ENCODE data around the gene TLE4. TPM values are rescaled to one million over a fixed set of nuclear protein-coding genes. Genes with fewer than 3 reads are reported as not detected.
A peak's percentile ranks its signal among the peaks of the same experiment; 100 is the strongest.

Gene TLE4
- 100 to 1,000 TPM; 214 to 240 (median 220) TPM for total RNA-seq
- 127 TPM for total RNA-seq (2013)

GRCh38 chr9:79571309-79572031 lies at the start of gene TLE4:
TSS of gene TLE4 (plus strand) at chr9:79571965. CDS start at chr9:79572791, 826 bp downstream.
- H3K4me3 Mint-ChIP-seq: peak within 1 kb of the TSS; percentile 67
- DNase-seq: peak; percentile 100
- TF ChIP-seq, protein P1, sequence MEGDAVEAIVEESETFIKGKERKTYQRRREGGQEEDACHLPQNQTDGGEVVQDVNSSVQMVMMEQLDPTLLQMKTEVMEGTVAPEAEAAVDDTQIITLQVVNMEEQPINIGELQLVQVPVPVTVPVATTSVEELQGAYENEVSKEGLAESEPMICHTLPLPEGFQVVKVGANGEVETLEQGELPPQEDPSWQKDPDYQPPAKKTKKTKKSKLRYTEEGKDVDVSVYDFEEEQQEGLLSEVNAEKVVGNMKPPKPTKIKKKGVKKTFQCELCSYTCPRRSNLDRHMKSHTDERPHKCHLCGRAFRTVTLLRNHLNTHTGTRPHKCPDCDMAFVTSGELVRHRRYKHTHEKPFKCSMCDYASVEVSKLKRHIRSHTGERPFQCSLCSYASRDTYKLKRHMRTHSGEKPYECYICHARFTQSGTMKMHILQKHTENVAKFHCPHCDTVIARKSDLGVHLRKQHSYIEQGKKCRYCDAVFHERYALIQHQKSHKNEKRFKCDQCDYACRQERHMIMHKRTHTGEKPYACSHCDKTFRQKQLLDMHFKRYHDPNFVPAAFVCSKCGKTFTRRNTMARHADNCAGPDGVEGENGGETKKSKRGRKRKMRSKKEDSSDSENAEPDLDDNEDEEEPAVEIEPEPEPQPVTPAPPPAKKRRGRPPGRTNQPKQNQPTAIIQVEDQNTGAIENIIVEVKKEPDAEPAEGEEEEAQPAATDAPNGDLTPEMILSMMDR (IDR thresholded peaks at IDR 0.05): no peak
- peaks cover 7% of the 10 kb centered on the region for H3K36me3 Mint-ChIP-seq
- Histone ChIP-seq H3K9me3 (ENCODE audit: control insufficient read depth, insufficient read depth, low read length) (no peaks in the 10 kb centered on the region), H3K4me1 (ENCODE audit: control insufficient read depth, insufficient read depth, low read length) (peaks cover 14% of the 10 kb centered on the region), H3K36me3 (ENCODE audit: control insufficient read depth, insufficient read depth, low read length) (peaks cover 3% of the 10 kb centered on the region), H3K27ac (ENCODE audit: low read length) (peak within 1 kb of the TSS; percentile 91), H3K27me3 (ENCODE audit: control insufficient read depth, insufficient read depth, low read length) (peaks cover 7% of the 10 kb centered on the region), H3K4me3 (ENCODE audit: low read length) (peak within 1 kb of the TSS; percentile 88)
- no peaks in the 10 kb centered on the region for H3K9me3 Mint-ChIP-seq
- H3K4me1 Mint-ChIP-seq: peaks cover 36 to 37% of the 10 kb centered on the region in 2 donors
- peaks cover 4 to 10% of the 10 kb centered on the region in 2 donors for H3K27me3 Mint-ChIP-seq (ENCODE audit: low read depth in 2 of 2)
- ATAC-seq: peak; percentile 82 to 93 (median 85)
- WGBS (ENCODE audit: insufficient coverage): under 1% methylated on average over 46 of the region's 48 CpGs
- H3K27ac Mint-ChIP-seq: no peak within 1 kb of the TSS
- intact Hi-C loops (cut with micrococcal nuclease): loop anchor here (1.0 to 10.0 kb wide), 3 partner anchors 53 to 313 kb away; no protein-coding TSS in a partner anchor

- Histone ChIP-seq H3K27me3 (ENCODE audit: control insufficient read depth, insufficient read depth, low read length) (no peaks in the 10 kb centered on the region), H3K4me1 (ENCODE audit: control insufficient read depth, insufficient read depth, low read length) (no peaks in the 10 kb centered on the region), H3K36me3 (ENCODE audit: control insufficient read depth, insufficient read depth, low read length) (no peaks in the 10 kb centered on the region), H3K9me3 (ENCODE audit: control insufficient read depth, insufficient read depth, low read length) (no peaks in the 10 kb centered on the region), H3K4me3 (ENCODE audit: low read length) (no peak overlapping the region), H3K27ac (ENCODE audit: low read length) (no peak overlapping the region)
- intact Hi-C loops (cut with micrococcal nuclease): no loop called here
- ATAC-seq: no peak
- no peaks in the 10 kb centered on the region for H3K36me3 Mint-ChIP-seq
- H3K4me3 Mint-ChIP-seq: no peak overlapping the region
- TF ChIP-seq, protein P1 (IDR thresholded peaks at IDR 0.05): no peak
- H3K9me3 Mint-ChIP-seq: no peaks in the 10 kb centered on the region
- H3K4me1 Mint-ChIP-seq: no peaks in the 10 kb centered on the region
- peaks cover 5 to 10% of the 10 kb centered on the region in 2 donors for H3K27me3 Mint-ChIP-seq (ENCODE audit: low read depth in 2 of 2)
- whole genome bisulfite sequencing (ENCODE audit: insufficient coverage): 88% methylated on average over 4 of the region's 4 CpGs
- no peak overlapping the region for H3K27ac Mint-ChIP-seq
- no peak for DNase-seq
These were observed 49.0 kb upstream of the TLE4 start for GRCh38 chr9:79522793-79523192.

DNA sequence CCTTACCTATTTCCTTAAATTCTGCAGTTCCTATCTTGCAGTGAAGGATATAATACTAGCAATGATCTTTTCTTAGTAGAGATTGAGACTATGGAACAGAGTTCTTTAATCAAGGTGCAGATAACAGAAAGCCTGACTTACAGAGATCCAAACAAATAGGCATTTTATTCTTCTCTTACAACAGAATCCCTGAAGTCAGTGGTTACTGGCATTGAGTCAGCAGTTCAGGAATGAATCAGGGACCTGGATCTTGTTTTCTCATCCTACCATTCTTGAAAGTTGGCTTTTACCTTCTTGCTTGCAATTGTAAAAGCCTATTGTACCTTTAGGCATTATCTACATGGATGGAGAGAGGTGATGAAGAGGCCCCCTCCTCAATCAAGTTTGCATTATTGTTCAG lies 47.5 kb upstream of the TLE4 start:
- Mint-ChIP-seq H3K4me3 (no peak overlapping the region), H3K4me1 (no peaks in the 10 kb centered on the region), H3K27ac (no peak overlapping the region), H3K36me3 (no peaks in the 10 kb centered on the region), H3K9me3 (no peaks in the 10 kb centered on the region), H3K27me3 (ENCODE audit: low read depth in 2 of 2) (peaks cover 0 to 10% of the 10 kb centered on the region in 2 donors)
- no peaks in the 10 kb centered on the region for H3K36me3 ChIP-seq (ENCODE audit: control insufficient read depth, insufficient read depth, low read length)
- no peaks in the 10 kb centered on the region for H3K9me3 ChIP-seq (ENCODE audit: control insufficient read depth, insufficient read depth, low read length)
- intact Hi-C loops (cut with micrococcal nuclease): no loop called here
- DNase-seq: no peak
- H3K27ac ChIP-seq (ENCODE audit: low read length): no peak overlapping the region
- TF ChIP-seq, protein P1 (IDR thresholded peaks at IDR 0.05): no peak
- H3K4me1 ChIP-seq (ENCODE audit: control insufficient read depth, insufficient read depth, low read length): no peaks in the 10 kb centered on the region
- no peaks in the 10 kb centered on the region for H3K27me3 ChIP-seq (ENCODE audit: control insufficient read depth, insufficient read depth, low read length)
- H3K4me3 ChIP-seq (ENCODE audit: low read length): no peak overlapping the region
- no peak for ATAC-seq

Measured in natural killer cell (primary cell).